Right atrium auricular region (tissue), 2 donors: ENCODE measurements around the gene KRT4. TPM values are rescaled to one million over a fixed set of nuclear protein-coding genes. Genes with fewer than 3 reads are reported as not detected.
"Not testable (repeated sequence)": the region's sequence is repeated elsewhere in the genome, so short reads cannot be mapped to it uniquely, and the experiment has no call there.

Source experiments
- DNase-seq: peaks from one replicate; pipeline ENCODE4 v3.0.0-alpha.2; 2019; ENCODE audit warnings: low spot score
- H3K27ac ChIP-seq, 2 donors: fragments of 200-600 bp; sonication (generic); 1 replicate in 1 of 2; 2 replicates in 1 of 2; pipeline ENCODE4 v1.5.1; 2016 to 2019
- H3K27me3 ChIP-seq, 2 donors: fragments of 200-600 bp; sonication (generic); one replicate each; pipeline versions ENCODE4 v1.5.1 to v1.6.0; 2017 to 2019
- H3K36me3 ChIP-seq: fragments of 200-600 bp; sonication (generic); one replicate; pipeline ENCODE4 v1.5.1; 2016
- H3K4me1 ChIP-seq, 2 donors: fragments of 200-600 bp; sonication (generic); one replicate each; pipeline versions ENCODE4 v1.5.1 to v1.6.0; 2017 to 2019
- H3K4me3 ChIP-seq, 2 donors: fragments of 200-600 bp; sonication (generic); 1 replicate in 1 of 2; 2 replicates in 1 of 2; pipeline ENCODE4 v1.5.1; 2017 to 2019; ENCODE audit warnings: mild to moderate bottlenecking in 1 of 2, moderate library complexity in 1 of 2
- H3K9me3 ChIP-seq, 2 donors: fragments of 200-600 bp; sonication (generic); one replicate each; pipeline ENCODE4 v1.5.1; 2019
- CTCF ChIP-seq, 2 donors: fragments of 200-600 bp; sonication (generic); IDR thresholded peaks; one replicate each; pipeline ENCODE4 v1.5.1; 2019; ENCODE audit warnings: antibody characterized with exemption in 2 of 2
- total RNA-seq, 2 donors: library from RNA; depleted of rRNA; stranded (reverse); fragments of >200 nt; gene quantifications; one replicate each; pipeline ENCODE4 v1.1.0, GENCODE V29; 2016

KRT4 gene
- total RNA-seq, 2 donors from 2014 or later: not detected

- Histone ChIP-seq H3K27me3 (no peaks in the 10 kb centered on the region), H3K4me1 (no peaks in the 10 kb centered on the region), H3K36me3 (no peaks in the 10 kb centered on the region), H3K4me3 (no peak overlapping the region), H3K27ac (no peak overlapping the region), H3K9me3 (no peaks in the 10 kb centered on the region)
- TF ChIP-seq CTCF (IDR thresholded peaks at IDR 0.05): no peak
- no peak for DNase-seq
Observed at GRCh38 chr12:52796839-52797528, 16.9 kb downstream of the KRT4 start.

GRCh38 chr12:52796429-52796794, 17.5 kb downstream of the KRT4 start:
- Histone ChIP-seq H3K4me1 (no peaks in the 10 kb centered on the region), H3K9me3 (no peaks in the 10 kb centered on the region), H3K4me3 (no peak overlapping the region), H3K27ac (no peak overlapping the region), H3K27me3 (no peaks in the 10 kb centered on the region), H3K36me3 (no peaks in the 10 kb centered on the region)
- no peak for DNase-seq
- TF ChIP-seq CTCF (IDR thresholded peaks at IDR 0.05): no peak

GRCh38 chr12:52795694-52796428, 18.1 kb downstream of the KRT4 start, which contains the start of gene KRT3:
TSS of gene KRT3 (minus strand) at chr12:52796117. CDS start at chr12:52796042, 75 bp downstream.
- no peaks in the 10 kb centered on the region for H3K4me1 ChIP-seq
- H3K27ac ChIP-seq: no peak within 1 kb of the TSS
- no peaks in the 10 kb centered on the region for H3K36me3 ChIP-seq
- DNase-seq: no peak
- no peak within 1 kb of the TSS for H3K4me3 ChIP-seq
- H3K9me3 ChIP-seq: no peaks in the 10 kb centered on the region
- no peaks in the 10 kb centered on the region for H3K27me3 ChIP-seq
- no peak for TF ChIP-seq CTCF (IDR thresholded peaks at IDR 0.05)

GRCh38 chr12:52795332-52795674, 18.6 kb downstream of the KRT4 start:
- not testable (repeated sequence) for H3K4me3 ChIP-seq, H3K36me3 ChIP-seq, H3K4me1 ChIP-seq, H3K27me3 ChIP-seq, DNase-seq, H3K9me3 ChIP-seq, H3K27ac ChIP-seq

- Histone ChIP-seq H3K4me1 (peaks cover 0 to 8% of the 10 kb centered on the region in 2 donors), H3K9me3 (no peaks in the 10 kb centered on the region), H3K4me3 (no peak overlapping the region), H3K27ac (no peak overlapping the region), H3K27me3 (no peaks in the 10 kb centered on the region), H3K36me3 (no peaks in the 10 kb centered on the region)
- DNase-seq: no peak
- no peak for TF ChIP-seq CTCF (IDR thresholded peaks at IDR 0.05)
Observed at GRCh38 chr12:52794479-52795331, 19.2 kb downstream of the KRT4 start.
